Sigmoid colon (tissue), 4 donors: ENCODE results near the gene CMKLR1.

Source experiments
- POLR2AphosphoS5 ChIP-seq, 4 donors: sonication (generic); formaldehyde crosslinking; IDR thresholded peaks; one replicate each; pipeline ENCODE4 v1.6.1; 2017; ENCODE audit warnings: antibody characterized with exemption in 4 of 4
- TF ChIP-seq, protein P1 (sequence below), 4 experiments: fragments of 450-650 bp in 3 of 4; fragments of 200-600 bp in 1 of 4; IDR thresholded peaks; one replicate each; pipeline ENCODE4 v1.5.1; 2016 to 2019; ENCODE audit warnings: antibody characterized with exemption in 4 of 4, mild to moderate bottlenecking in 3 of 4, moderate library complexity in 2 of 4

DNA sequence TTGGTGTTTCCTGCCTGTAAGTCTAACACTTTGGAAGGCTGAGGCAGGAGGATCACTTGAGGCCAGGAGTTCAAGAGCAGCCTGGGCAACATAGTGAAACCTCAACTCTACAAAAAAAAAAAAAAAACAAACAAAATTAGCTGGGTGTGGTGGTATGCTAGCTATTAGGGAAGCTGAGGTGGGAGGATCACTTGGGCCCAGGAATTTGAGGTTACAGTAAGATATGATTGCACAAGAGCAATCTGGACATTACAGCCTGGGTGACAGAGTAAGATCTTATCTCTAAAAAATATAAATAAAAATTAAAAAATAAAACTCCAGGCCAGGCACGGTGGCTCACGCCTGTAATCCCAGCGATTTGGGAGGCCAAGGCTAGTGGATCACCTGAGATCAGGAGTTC is 39.8 kb upstream of the CMKLR1 start:
- TF ChIP-seq, protein P1, sequence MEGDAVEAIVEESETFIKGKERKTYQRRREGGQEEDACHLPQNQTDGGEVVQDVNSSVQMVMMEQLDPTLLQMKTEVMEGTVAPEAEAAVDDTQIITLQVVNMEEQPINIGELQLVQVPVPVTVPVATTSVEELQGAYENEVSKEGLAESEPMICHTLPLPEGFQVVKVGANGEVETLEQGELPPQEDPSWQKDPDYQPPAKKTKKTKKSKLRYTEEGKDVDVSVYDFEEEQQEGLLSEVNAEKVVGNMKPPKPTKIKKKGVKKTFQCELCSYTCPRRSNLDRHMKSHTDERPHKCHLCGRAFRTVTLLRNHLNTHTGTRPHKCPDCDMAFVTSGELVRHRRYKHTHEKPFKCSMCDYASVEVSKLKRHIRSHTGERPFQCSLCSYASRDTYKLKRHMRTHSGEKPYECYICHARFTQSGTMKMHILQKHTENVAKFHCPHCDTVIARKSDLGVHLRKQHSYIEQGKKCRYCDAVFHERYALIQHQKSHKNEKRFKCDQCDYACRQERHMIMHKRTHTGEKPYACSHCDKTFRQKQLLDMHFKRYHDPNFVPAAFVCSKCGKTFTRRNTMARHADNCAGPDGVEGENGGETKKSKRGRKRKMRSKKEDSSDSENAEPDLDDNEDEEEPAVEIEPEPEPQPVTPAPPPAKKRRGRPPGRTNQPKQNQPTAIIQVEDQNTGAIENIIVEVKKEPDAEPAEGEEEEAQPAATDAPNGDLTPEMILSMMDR (IDR thresholded peaks at IDR 0.05): no peak
- no peak for TF ChIP-seq POLR2AphosphoS5 (IDR thresholded peaks at IDR 0.05)
